Measurements from ENCODE around the gene SEC63.

The SEC63 gene

DNA sequence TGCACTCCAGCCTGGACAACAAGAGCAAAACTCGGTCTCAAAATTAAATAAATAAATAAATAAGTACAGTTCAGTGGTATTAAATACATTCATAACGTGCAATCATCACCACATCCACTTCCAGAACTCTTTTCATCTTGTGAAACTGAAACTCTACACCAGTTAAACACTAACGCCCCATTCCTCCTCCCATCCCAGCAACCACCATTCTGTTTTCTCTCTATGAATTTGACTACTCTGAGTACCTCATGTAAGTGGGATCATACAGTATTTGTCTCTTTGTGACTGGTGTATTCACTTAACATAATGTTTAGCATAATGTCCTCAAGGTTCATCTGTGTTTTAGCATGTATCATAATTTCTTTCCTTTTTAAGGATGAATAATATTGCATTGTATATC, 104.8 kb downstream of the SEC63 start:
- DNase-seq: no peak

DNA sequence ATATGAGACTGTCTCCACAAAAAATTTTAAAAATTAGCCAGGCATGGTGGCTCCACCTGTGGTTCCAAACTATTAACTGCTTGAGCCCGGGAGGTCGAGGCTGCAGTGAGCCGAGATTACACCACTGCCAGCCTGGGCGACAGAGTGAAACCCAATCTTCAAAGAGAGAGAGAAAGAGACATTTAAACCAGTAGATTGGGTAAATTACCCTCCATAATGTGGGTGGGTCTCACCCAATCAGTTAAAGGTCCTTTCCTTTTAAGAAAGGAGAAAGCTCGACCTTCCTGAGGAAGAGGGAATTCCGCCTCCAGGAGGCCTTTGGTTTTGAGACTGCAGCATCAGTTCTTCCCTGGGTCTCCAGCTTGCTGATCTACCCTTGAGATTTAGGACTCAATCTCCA, 108.7 kb downstream of the SEC63 start:
- no peak for DNase-seq

DNA sequence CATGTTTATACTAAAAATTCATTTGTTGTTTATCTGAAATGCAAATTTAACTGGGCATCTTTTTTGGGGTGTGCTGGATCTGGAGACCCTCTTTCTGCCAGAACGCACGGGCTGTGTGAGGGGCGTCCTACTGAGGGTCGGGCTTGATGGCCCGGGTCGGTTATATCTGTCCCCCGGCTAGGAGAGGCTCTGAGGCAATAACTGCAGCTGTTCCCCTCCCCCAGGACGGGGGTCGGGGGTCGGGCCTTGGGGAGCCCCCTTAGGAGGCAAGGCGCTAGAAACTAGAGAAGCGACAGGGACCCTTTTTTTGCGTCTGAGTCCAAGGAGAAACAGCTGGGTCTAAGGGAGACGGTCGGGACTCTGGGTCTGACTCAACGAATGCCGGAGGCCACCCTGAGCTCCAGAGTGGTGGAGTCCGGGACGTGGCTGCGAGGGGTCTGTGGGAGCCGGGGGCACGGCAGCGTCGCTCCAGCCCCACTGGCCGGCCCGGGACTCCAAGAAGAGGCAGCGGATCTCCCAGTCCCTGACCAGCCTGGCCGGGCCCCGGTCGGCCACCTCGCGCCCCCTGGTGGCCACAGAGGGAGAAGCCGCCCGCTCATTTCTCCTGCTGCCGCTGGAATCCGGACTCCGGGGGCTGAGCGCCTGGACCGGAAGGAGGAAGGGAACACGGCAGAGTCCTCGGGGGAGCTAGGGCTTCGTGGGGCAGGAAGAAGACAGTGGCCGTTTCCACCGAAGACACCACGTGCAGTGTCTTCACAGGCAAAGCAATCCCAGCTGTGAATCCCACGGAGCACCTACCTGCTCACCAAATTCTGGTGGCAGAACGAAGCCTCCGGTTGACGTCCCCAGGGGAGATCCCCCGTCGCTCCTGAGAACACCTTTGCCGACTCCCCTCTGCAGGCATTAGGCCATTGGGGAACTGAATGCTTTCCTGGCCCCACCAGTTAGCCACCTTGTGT, 109.9 kb downstream of the SEC63 start:
- peak; percentile 59 to 62 for DNase-seq

GRCh38 chr6:107846262-107846795, 111.7 kb downstream of the SEC63 start:
- DNase-seq: no peak

GRCh38 chr6:107845777-107846176, 112.2 kb downstream of the SEC63 start:
- no peak for DNase-seq

DNA sequence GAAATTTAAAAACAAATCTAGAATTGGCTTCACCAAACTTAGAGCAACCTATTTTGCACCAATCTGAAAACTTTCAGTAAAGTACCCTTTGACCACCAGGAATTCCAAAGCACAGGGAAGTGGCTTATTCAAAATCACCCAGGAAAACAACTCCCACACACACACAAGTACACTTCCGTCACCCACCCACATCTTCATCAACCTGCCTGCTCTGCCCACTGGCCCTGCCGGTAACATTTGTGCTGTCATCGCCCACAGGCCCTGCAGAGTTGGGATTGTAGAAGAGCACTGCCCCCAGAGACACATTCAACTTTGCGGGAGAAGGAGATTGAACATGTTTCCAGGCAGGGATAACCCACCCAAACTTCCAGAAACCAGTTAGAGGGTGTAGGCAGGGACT, 114.6 kb downstream of the SEC63 start:
- no peak for DNase-seq

DNA sequence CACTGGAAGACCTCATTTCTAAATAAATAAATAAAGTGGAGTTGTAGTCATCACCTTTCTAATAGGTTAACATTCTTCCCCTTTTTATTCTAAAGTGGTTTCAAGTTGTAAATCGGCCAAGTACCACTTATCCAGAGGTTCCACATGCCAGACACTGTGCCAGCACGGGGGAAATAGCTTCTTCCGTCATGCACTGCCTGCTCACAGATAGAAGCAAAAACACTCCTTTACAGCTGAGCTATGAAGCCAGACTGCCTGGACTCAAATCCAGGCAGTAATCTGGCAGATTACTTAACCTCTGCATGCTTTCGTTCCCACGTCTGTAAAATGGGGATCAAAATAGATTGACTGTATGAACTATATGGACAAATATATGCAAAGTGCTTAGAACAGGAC, 116.7 kb downstream of the SEC63 start:
- DNase-seq: no peak

DNA sequence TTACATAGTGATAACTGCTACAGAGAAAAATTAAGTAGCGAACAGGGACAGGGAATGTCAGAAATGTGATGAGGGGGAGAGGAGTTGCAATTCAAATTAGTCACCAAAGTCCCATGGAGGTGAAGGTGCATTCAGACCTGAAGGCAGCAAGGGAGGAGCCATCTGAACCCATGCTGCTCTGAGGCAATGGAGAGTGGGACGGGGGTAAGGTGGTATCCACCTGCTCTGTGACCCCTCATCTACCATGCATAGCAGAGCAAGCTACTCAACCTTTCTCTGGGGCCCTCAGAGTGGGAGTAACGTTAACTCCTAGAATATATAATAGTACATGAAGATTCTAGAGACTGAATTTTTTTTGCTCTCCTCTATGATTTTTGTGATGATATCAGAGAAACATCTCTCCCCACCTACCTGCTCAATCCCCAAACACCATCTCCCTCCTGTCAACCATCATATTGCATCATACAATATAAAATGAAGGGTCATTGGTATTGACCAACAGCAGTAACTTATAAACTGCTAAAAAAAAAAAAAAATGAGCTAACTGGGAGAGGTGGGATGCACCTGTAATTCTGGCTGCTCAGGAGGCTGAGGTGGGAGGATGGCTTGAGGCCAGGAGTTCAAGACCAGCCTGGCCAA, 117.3 kb downstream of the SEC63 start:
- no peak for DNase-seq

DNA sequence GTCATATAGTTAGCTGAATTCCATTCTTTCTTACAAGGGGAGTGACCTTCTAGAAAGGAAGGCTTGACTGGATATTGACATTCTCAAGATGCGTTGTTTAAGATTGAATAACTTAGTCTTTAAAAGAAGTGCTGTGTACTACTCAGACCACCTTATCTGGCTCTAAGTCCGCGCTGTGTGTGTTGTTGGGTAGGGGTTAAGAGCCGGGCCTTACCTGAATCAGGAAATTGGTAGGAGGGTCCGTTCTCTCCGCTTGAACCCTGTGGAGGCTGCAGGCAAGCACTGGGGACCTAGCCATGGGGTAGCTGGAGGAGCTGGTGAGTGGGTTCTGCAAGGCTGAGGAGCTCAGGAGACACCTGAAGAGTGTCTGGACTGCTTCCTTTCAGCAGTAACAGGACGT, 124.9 kb downstream of the SEC63 start:
- DNase-seq: no peak

DNA sequence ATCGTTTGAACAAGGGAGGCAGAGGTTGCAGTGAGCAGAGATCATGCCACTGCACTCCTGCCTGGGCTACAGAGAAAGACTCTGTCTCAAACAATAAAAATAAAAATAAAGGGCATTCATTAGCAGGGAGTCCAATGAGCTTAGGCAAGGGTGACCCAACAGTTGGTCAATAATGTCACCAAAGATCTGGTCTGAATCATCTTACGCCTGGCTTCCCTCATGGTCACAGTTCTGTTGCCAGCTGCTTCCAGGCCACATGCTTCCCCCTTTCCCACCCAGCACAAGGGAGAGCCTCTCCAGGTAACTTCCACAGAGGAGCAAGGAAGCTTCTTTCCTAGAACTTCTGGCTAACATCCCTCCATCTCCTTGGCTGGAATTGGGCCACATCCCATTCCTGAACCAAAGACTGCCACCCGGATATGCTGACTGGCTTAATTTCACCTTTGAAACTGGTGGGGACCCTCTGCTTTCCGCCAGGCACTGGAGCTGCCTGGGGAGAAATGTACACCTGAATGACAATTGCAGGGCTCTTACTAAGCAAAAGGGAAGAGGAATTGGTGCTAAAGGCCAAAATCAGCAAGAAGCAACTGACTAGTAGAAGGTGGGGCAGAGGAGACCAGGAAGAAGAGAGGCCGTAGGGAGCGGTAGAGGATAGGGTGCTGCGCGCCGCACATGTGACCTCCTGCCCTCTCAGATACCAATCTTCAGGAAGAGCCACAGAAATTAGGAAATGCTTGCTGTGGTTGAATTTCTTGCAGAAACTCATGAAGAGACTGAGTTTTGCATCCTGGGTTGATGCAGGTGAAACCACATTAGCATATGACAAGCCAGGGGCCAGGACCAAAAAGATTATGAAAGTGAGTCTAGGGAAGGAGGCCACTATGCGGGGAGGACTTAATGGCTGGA, 125.6 kb downstream of the SEC63 start:
- no peak for DNase-seq

DNA sequence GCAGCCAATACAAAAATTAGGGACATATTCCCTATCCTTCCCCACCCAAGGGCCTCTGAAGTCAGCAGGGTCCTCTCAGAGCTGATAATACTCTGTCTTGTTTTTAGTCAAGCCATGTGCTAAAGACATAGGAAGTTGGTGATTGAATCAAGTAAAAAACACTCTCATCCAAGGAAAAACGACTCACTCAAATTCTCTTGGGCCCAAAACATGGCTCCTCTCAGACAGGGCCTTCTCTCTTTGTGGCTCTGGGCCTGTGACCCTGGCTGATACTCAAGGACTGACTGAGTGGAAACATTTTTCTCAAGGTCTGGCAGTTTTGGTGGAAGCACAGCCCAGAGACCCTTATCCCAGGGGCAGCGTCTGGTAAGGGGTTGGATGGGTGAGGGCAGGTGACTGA, 127.9 kb downstream of the SEC63 start:
- no peak for DNase-seq

GRCh38 chr6:107827541-107827940, 130.5 kb downstream of the SEC63 start:
- no peak for DNase-seq

DNA sequence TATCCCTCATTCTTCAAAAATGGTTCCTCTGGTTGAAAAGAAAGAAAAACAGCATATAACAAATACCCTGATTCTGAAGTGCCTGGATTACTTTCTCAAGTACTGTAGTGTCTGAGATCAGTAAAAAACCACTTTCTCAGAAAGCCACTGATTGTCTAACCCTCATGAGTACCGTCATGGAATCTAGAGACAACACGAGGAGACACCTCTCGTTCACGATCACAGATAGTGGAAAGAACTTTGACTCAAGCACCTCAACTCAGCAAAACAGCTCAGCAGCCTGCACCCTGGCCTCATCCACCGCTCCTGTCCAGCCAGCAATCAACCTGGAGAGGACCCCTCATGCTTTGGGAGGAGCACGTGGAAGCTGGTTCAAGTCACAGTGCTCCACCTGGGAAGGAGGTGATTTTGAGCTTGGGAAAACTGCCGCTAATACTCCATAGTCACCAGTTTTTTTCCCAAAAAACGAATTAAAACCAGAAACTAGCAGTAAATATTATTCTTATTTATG, 134.9 kb downstream of the SEC63 start:
- no peak for DNase-seq

GRCh38 chr6:107822176-107823046, 135.6 kb downstream of the SEC63 start:
- no peak for DNase-seq

DNA sequence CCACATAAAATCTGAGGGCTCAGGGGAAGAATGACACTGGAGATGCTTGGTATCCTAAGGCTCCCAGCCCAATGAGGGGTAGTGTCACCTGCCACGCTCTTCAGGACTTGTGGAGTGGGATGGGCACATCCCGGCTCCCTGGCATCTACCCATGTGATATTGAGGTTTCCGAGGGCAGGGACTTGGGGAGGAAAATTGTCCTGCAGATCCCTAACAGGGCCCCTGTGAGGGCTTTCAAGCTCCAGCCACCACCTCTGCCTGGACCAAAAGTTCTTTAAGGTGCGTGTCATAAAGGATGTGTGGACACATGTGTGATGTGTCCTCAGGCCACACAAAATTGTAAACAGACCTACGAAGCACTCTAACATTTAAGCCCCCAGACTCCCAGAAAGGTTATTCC, 136.4 kb downstream of the SEC63 start:
- no peak for DNase-seq

- DNase-seq: peak; percentile 42 to 69
Observed at GRCh38 chr6:107820338-107821261, 137.4 kb downstream of the SEC63 start.

GRCh38 chr6:107819964-107820337, 138.1 kb downstream of the SEC63 start:
- peak; percentile 2 to 26 for DNase-seq

DNA sequence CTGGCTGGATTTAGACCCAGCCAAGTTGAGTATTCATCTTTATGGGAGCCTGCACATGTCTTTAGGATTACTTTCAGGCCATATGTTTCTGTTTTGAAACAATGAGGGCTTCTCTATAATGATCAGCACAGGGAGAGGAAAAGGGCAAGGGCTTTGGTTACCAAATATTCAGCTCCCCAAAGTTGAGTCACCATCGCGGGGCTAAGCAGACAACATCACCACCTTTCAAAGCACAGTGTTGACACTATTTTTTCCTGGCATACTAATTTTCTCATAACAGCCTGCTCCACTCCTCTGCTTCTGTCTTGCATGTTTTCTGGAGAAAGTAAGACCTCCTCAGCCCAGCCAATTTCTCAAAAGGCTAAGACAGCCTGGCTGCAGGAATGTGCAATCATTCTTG, 138.8 kb downstream of the SEC63 start:
- no peak for DNase-seq

DNA sequence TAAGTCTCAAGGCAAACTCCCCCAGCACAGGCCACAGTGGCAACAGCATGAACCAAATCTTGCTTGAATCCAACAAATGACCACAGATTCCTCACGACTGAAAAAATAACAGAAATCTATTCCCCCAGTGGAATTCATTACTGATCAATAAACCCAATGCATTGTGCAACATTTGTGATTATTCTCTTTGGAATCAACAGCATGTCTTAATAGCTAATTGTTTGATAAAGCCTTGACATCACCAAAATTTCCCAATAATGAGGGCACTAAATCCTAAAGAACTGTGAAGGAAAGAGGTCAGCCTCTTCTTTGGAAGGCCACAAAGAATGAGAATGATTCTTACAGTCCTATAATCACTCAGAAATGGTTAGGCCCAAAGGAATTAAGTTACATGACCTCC, 139.7 kb downstream of the SEC63 start:
- DNase-seq: no peak

- DNase-seq: no peak
Observed at GRCh38 chr6:107817784-107818183, 140.2 kb downstream of the SEC63 start.

Measured in NCI-H2081 (cell line).